Keratinocyte (primary cell): ENCODE measurements around the gene SEC31A.

Experiments
- CTCF ChIP-seq, 3 experiments: IDR thresholded peaks in 1 of 3; conservative IDR thresholded peaks in 1 of 3; optimal IDR thresholded peaks in 1 of 3; 2 replicates in 2 of 3; 3 replicates in 1 of 3; pipeline versions ENCODE3 to v1.5.1; 2011; ENCODE audit warnings: low read length in 3 of 3, mild to moderate bottlenecking in 3 of 3, moderate library complexity in 2 of 3, control low read depth in 1 of 3, inconsistent platforms in 1 of 3; ENCODE audit not compliant: insufficient read depth in 2 of 3; ENCODE audit errors: extremely low read depth in 1 of 3
- EZH2 ChIP-seq: IDR thresholded peaks from one replicate; pipeline ENCODE4 v1.6.1; 2012; ENCODE audit warnings: inconsistent platforms, mild to moderate bottlenecking, low read length, moderate library complexity

- TF ChIP-seq EZH2 = no peak
- TF ChIP-seq CTCF (optimal IDR thresholded peaks at IDR 0.05 in 1 of 3, IDR thresholded peaks at IDR 0.05 in 1 of 3, conservative IDR thresholded peaks at IDR 0.05 in 1 of 3; ENCODE audit: extremely low read depth in 1 of 3, insufficient read depth in 2 of 3, low read length in 3 of 3) = no peak
Observed at GRCh38 chr4:82823062-82823461, 67.9 kb downstream of the SEC31A start.
